Heart left ventricle (tissue), 16 donors: ENCODE measurements around the gene NR5A2. TPM values are rescaled to one million over a fixed set of nuclear protein-coding genes. Genes with fewer than 3 reads are reported as not detected.

ENCODE experiments used
- ATAC-seq, 4 donors: fragments of 200-7000 bp; cut with Tn5 transposase; one replicate each; pipeline ENCODE4 v1.9.1; 2020 to 2022; ENCODE audit warnings: moderate library complexity in 4 of 4, mild to moderate bottlenecking in 3 of 4, moderate number of reproducible peaks in 1 of 4
- DNase-seq, 5 donors: peaks; one replicate each; pipeline ENCODE4 v3.0.0-alpha.2; 2020
- H3K27ac ChIP-seq, 12 donors: fragments of 200-600 bp; sonication (generic) in 4 of 12; one replicate each; pipeline versions ENCODE4 v1.5.0 to v1.8.0; 2016 to 2022; ENCODE audit warnings: mild to moderate bottlenecking in 2 of 12
- H3K27me3 ChIP-seq, 9 donors: fragments of 200-600 bp; sonication (generic) in 2 of 9; one replicate each; pipeline versions ENCODE4 v1.5.1 to v1.8.0; 2016 to 2022; ENCODE audit warnings: mild to moderate bottlenecking in 3 of 9
- H3K36me3 ChIP-seq, 9 donors: fragments of 200-600 bp; sonication (generic) in 2 of 9; one replicate each; pipeline versions ENCODE4 v1.5.0 to v1.8.0; 2018 to 2022; ENCODE audit warnings: mild to moderate bottlenecking in 2 of 9
- H3K4me1 ChIP-seq, 12 donors: fragments of 200-600 bp; sonication (generic) in 4 of 12; one replicate each; pipeline versions ENCODE4 v1.5.0 to v1.8.0; 2016 to 2022; ENCODE audit warnings: mild to moderate bottlenecking in 3 of 12
- H3K4me3 ChIP-seq, 12 donors: fragments of 200-600 bp; sonication (generic) in 4 of 12; one replicate each; pipeline versions ENCODE4 v1.5.0 to v1.8.0; 2017 to 2022; ENCODE audit warnings: mild to moderate bottlenecking in 9 of 12, moderate library complexity in 4 of 12
- H3K9me3 ChIP-seq, 12 donors: fragments of 200-600 bp; sonication (generic) in 4 of 12; one replicate each; pipeline versions ENCODE4 v1.5.0 to v1.8.0; 2016 to 2022; ENCODE audit warnings: mild to moderate bottlenecking in 1 of 12
- CTCF ChIP-seq, 12 donors: fragments of 200-600 bp; sonication (generic) in 4 of 12; IDR thresholded peaks; one replicate each; pipeline versions ENCODE4 v1.5.0 to v1.8.0; 2018 to 2022; ENCODE audit warnings: antibody characterized with exemption in 12 of 12, mild to moderate bottlenecking in 5 of 12
- POLR2A ChIP-seq, 2 donors: fragments of 450-650 bp; IDR thresholded peaks; one replicate each; pipeline ENCODE4 v1.6.1; 2017; ENCODE audit warnings: antibody characterized with exemption in 2 of 2, mild to moderate bottlenecking in 2 of 2, moderate library complexity in 2 of 2
- WGBS, 4 donors: extraction: QIAGEN DNeasy Blood & Tissue Kit in 2 of 4; methylation state at CpG; one replicate each; pipeline versions ENCODE4 v1.1.5 to v1.1.7; 2013 to 2018; 5-methylcytosine and 5-hydroxymethylcytosine counted together
- intact Hi-C, 10 donors: fragments of 100-400 bp; cut with DNase I; formaldehyde crosslinking; loops; one replicate each; pipeline versions ENCODE4 v1.11.1 to v1.14.2; 2022
- polyA plus RNA-seq, 2 donors: library from polyadenylated mRNA; stranded (reverse); fragments of 200-250 nt; gene quantifications; one replicate each; pipeline ENCODE4 v1.2.3, GENCODE V29; 2013
- total RNA-seq, 9 donors: library from RNA; depleted of rRNA in 2 of 9; stranded (reverse); fragments of >200 nt in 2 of 9; fragmentation: NEBNext Ultra II Directional in 3 of 9; extraction: Animal tissue kit (Norgen Biotek cat#: 25700) in 3 of 9; gene quantifications; one replicate each; pipeline versions ENCODE4 v1.1.0 to v1.2.4, GENCODE V29; 2016 to 2023
- donor health status: ischemic (EF 13 %, LVEDD 7.1; RV severe dilation, severe dysfunction).
- donor health status: healthy with polysubstance abuse.
- donor health status: DM: no; HTN: yes; CAD: no.
- donor health status: DM: no; HTN: no; CAD: no.
- donor health status: ischemic (EF 25% LVEDD 6.9; RV normal size, moderate dysfunction).
- donor health status: ischemic (EF 25% LVEDD 5.7; RV mildly dilated, moderate dysfunction).
- donor health status: healthy.
- donor health status: DM: yes; HTN: yes; CAD: no.
- donor health status: ischemic (EF 35%, LVEDD 5.7; RV mildly dilated, moderate dysfunction).
- donor health status: nonischemic (EF 11% LVEDD 7.7; RV severe dilation, severe dysfunction).
- donor health status: DM: yes; HTN: yes; CAD: no.
- donor health status: PGD.
- donor health status: ischemic (EF 29% LVEDD 5.4; RV normal size, mild dysfunction).
- donor health status: nonischemic (EF 23%, LVEDD 6.1; RV moderate dilation, normal function).

The NR5A2 gene
- total and polyA plus RNA-seq, 11 donors: 0.30 to 2.7 (median 1.0) TPM

GRCh38 chr1:200147094-200147493 lies 119.6 kb downstream of the NR5A2 start:
- no peak overlapping the region for H3K4me3 ChIP-seq
- H3K27ac ChIP-seq: no peak overlapping the region
- H3K4me1 ChIP-seq: peaks cover 0 to 5% (median 0%) of the 10 kb centered on the region in 12 donors
- WGBS, 4 donors: 90 to 95% (median 94%) methylated on average over 12 to 13 of the region's 13 CpGs
- H3K36me3 ChIP-seq: no peaks in the 10 kb centered on the region
- H3K9me3 ChIP-seq: no peaks in the 10 kb centered on the region
- intact Hi-C loops: loop anchor here in 1 of 10 donors (10.0 kb wide), 1 partner anchor 158 kb away; no protein-coding TSS in a partner anchor
- no peaks in the 10 kb centered on the region for H3K27me3 ChIP-seq
- TF ChIP-seq POLR2A (IDR thresholded peaks at IDR 0.05): no peak
- TF ChIP-seq CTCF (IDR thresholded peaks at IDR 0.05): no peak
- no peak for ATAC-seq
- DNase-seq: no peak

- intact Hi-C loops: loop anchor here in 1 of 10 donors (10.0 kb wide), 1 partner anchor 157 kb away; no protein-coding TSS in a partner anchor
- Histone ChIP-seq H3K9me3 (no peaks in the 10 kb centered on the region), H3K4me1 (peaks cover 0 to 6% (median 0%) of the 10 kb centered on the region in 12 donors), H3K36me3 (no peaks in the 10 kb centered on the region), H3K4me3 (no peak overlapping the region), H3K27ac (no peak overlapping the region), H3K27me3 (no peaks in the 10 kb centered on the region)
- no peak for TF ChIP-seq POLR2A (IDR thresholded peaks at IDR 0.05)
- no peak for TF ChIP-seq CTCF (IDR thresholded peaks at IDR 0.05)
- no peak for DNase-seq
- peak in 1 of 4 donors; percentile 24 for ATAC-seq
- 96 to 98% (median 97%) methylated on average over 39 to 40 of the region's 40 CpGs for WGBS, 4 donors
Measured at GRCh38 chr1:200147742-200148141, 120.2 kb downstream of the NR5A2 start.

- intact Hi-C loops: no loop called here
Measured at GRCh38 chr1:200150006-200150405, 122.5 kb downstream of the NR5A2 start.

GRCh38 chr1:200150721-200151120 lies 123.2 kb downstream of the NR5A2 start:
- no peaks in the 10 kb centered on the region for H3K36me3 ChIP-seq
- no peak for ATAC-seq

More at GRCh38 chr1:200150006-200150405, 122.5 kb downstream of the NR5A2 start:
- Histone ChIP-seq H3K4me3 (no peak overlapping the region), H3K9me3 (no peaks in the 10 kb centered on the region), H3K4me1 (peaks cover 0 to 24% (median 0%) of the 10 kb centered on the region in 12 donors), H3K27ac (no peak overlapping the region), H3K27me3 (peaks cover 0 to 4% (median 0%) of the 10 kb centered on the region in 9 donors), H3K36me3 (no peaks in the 10 kb centered on the region)
- no peak for TF ChIP-seq POLR2A (IDR thresholded peaks at IDR 0.05)
- TF ChIP-seq CTCF (IDR thresholded peaks at IDR 0.05): no peak
- no peak for DNase-seq
- ATAC-seq: no peak

More at GRCh38 chr1:200150721-200151120, 123.2 kb downstream of the NR5A2 start:
- WGBS, 4 donors: 77 to 84% (median 79%) methylated on average over 4 of the region's 4 CpGs
- peaks cover 0 to 4% (median 0%) of the 10 kb centered on the region in 9 donors for H3K27me3 ChIP-seq
- no peak overlapping the region for H3K27ac ChIP-seq
- H3K9me3 ChIP-seq: no peaks in the 10 kb centered on the region
- DNase-seq: no peak
- intact Hi-C loops: no loop called here
- no peak overlapping the region for H3K4me3 ChIP-seq
- TF ChIP-seq CTCF (IDR thresholded peaks at IDR 0.05): no peak
- TF ChIP-seq POLR2A (IDR thresholded peaks at IDR 0.05): no peak
- H3K4me1 ChIP-seq: peaks cover 0 to 24% (median 0%) of the 10 kb centered on the region in 12 donors
